Amygdala (tissue), 56 donors: ENCODE data around the gene TRIP6.

Experiments used
- DNase-seq, 56 donors: peaks; one replicate each; lab custom pipeline; 2025; lab: John Stamatoyannopoulos, UW

The TRIP6 gene

DNA sequence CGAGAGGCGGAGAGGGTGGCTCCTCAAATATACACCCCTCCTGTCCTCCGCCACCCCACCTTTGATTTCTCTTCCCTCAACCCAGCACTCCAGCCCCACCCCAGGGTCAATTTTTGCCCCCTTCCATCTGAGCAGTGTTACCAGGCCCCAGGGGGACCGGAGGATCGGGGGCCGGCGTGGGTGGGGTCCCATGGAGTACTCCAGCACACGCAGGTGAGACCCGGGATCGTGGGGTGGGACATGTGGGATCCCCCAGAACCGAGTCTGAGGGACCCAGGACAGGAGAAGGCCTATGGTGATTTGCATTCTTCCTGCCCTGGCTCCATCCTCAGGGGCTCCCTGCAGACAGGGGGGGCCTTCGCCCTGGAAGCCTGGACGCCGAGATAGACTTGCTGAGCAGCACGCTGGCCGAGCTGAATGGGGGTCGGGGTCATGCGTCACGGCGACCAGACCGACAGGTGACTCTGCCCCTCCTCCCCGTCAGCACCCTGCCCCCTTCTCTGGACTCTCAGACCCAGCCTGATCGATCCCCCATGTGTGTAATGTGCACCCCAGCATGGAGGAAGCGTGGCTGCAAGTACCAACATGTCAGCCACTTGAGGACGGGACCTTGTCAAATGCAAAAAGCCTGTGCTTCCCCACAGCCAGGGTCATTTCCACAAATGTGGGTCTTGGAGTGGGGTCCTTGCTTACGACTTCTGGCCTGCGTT is 744 bp downstream of the TRIP6 start:
- DNase-seq, result peak in 2 of 56 donors; percentile 18 to 28

DNA sequence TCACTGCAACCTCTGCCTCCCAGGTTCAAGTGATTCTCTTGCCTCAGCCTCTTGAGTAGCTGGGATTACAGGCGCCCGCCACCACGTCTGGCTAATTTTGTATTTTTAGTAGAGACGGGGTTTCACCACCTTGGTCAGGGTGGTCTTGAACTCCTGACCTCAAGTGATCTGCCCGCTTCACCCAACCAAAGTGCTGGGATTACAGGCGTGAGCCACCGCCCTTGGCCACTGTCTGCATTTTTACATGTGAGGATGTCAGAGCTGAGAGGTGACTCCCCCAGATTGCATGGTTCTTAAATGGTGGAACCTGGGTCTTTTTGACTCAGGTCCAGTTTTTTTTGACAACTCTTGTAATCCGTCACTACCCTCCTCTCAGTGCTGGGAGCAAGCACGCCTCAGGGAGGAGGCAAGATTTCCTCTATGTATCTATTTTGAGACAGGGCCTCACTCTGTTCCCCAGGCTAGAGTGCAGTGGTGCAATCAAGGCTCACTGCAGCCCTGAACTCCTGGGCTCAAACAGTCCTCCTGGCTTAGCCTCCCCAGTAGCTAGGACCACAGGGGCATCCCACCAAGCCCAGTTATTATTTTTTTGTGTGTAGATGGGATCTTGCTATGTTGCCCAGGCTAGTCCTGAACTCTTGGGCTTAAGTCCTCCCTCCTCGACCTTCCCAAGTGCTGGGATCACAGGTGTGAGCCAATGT is 6.6 kb downstream of the TRIP6 start:
- no peak for DNase-seq

DNA sequence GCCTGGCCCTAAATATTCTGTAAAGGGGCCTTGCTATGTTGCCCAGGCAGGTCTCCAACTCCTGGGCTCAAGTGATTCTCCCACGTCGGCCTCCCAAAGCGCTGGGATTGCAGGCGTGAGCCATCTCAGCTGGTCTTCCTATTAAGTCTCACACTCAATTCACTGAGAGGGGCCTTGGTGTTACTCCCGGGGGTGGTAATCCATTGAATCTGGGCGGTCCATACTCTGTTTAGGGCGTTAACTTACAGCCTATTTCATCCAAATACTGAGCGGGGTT is 7.1 kb downstream of the TRIP6 start:
- peak in 2 of 56 donors; percentile 48 to 50 for DNase-seq

DNA sequence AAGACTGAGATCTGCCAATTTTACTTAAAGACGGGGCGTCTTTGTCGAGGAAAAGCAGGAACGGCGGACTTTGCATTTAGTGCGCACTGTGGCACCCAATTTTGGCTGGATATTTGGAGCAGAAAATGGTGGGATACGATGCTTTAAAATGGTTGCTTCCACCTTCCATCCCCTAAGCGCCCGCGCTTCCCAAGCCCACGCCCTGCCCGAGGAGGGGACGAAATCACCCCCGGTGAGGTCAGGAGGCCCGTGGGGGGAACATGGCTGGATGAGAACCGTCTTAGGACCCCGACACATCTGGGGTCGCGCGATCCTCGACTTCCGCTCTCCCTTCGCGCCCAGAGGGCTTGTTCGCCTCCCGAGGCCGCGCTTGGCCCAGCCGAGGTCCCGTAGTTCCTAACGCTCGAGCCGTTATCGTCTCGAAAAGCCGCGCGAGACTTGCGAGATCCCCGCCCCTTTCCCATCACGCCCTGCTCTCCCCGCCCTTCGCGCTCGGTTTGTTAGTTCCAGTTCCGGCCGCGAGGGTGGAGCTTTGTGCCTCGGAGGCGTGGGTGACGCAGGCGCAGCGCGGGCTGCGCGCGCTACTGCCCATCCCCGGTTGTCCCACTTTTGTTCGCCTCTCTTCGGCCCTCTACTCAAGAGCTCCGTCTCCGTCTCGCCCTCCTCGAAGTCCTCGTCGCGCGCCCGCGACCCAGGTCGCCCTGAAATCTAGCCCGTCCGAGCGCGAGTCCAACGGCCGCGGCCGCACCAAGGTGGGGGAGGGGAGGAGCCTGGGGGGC is 7.6 kb downstream of the TRIP6 start, which contains the start of gene SRRT:
Gene SRRT (plus strand): TSS at position 527 of the 779 bp plus-strand sequence. CDS start 488 bp downstream, outside the sequence.
- DNase-seq, result peak; percentile 50 to 99 (median 97)

DNA sequence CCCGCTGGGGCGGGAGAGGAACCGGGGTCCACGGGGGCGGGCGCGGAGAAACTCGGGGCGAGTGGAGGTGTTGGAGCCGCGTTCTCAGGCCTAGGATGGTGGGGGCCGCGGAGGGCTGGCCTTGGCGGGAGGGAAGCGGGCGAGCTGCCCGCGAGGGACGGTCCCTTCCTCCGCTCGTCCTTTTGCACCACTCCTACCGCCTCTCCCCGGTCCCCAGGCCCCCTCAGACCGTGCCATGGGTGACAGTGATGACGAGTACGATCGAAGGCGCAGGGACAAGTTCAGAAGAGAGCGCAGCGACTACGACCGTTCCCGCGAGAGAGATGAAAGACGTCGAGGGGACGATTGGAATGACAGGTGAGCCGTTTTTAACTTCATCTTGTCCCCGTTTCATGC is 8.2 kb downstream of the TRIP6 start:
- DNase-seq, result peak in 3 of 56 donors; percentile 51 to 69 (median 55)

DNA sequence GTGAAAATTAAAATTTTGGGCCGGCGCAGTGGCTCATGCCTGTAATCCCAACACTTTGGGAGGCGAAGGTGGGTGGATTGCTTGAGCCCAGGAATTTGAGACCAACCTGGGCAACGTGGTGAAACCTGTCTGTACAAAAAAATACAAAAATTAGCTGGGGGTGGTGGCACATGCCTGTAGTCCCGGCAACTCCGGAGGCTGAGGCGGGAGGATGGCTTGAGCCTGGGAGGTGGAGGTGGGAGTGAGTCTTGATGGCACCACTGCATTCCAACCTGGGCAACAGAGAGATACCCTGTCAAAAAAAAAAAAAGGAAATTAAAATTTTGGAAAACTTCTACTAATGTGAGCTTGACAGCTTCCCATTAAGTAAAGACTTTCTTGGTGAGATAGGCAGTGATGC is 10.8 kb downstream of the TRIP6 start:
- DNase-seq, result no peak

DNA sequence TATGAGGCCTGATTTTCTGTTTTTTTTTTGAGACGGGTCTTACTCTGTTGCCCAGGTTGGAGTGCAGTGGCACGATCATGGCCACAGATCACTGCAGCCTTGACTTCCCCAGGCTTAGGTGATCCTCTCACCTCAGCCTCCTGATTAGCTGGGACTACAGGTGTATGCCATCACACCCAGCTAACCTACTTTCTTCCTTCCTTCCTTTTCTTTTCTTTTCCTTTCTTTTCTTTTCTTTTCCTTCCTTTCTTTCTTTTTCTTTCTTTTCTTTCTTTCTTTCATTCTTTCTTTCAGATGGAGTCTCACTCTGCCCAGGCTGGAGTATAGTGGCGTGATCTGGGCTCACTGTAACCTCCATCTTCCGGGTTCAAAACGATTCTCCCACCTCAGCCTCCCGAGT is 11.5 kb downstream of the TRIP6 start:
- DNase-seq, result no peak

DNA sequence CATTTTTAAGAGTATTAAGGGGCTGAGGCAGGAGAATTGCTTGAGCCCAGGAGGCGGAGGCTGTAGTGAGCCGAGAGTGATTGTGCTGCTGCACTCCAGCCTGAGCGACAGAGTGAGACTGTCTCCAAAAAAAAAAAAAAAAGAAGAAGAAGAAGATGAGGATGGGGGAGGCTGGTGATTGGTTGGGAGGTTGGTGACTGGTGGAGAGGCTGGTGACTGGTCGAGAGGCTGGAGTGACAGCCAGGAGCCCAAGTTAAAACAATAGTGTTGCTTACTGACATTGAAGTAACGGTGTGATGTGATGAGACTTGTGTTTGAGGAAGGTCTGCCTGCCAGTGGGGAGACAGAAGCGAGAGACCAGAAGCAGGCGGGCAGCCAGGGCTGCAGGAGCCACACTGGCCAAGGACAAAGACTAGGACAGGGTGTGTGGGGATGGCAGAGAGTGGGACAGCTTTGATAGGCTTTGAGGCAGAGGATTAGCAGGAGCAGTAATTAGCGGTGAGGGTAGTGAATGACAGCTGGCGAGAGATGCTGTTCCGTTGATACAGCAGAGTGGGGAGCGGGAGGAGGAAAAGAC is 12.6 kb downstream of the TRIP6 start:
- DNase-seq, result peak in 26 of 56 donors; percentile 14 to 55 (median 38)

DNA sequence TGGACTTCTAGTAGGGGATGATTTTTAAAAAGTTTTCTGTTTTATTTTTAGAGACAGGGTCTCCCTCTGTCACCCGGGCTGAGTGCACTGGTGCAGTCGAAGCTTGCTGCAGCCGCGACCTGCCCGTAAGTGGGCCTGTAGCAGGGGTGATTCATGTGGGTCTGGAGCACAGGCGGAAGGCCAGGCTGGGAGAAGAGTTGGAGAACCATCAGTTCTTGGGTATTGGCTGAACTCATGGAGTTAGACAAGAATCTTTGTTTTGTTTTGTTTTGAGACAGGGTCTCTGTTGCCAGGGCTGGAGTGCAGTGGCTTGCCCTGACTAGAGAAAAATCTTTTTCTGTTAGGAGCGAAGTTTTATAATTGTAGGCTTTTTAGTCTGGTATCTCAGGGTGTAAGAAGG is 13.5 kb downstream of the TRIP6 start:
- DNase-seq, result peak in 4 of 56 donors; percentile 10 to 35 (median 20)

DNA sequence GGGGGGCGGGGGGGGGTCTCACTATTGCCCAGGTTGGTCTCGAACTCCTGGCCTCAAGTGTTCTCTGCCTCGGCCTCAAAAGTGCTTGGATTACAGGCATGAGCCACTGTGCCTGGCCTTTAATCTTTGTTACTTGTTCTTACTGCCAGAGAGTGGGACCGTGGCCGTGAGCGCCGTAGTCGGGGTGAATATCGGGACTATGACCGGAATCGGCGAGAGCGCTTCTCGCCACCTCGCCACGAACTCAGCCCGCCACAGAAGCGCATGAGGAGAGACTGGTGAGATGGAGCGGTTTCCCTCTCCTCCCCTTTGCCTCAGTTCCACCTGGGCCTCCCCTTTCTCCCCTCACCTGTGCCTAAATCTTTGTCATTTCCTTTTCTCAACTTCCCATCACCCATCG is 13.9 kb downstream of the TRIP6 start:
- DNase-seq, result no peak

DNA sequence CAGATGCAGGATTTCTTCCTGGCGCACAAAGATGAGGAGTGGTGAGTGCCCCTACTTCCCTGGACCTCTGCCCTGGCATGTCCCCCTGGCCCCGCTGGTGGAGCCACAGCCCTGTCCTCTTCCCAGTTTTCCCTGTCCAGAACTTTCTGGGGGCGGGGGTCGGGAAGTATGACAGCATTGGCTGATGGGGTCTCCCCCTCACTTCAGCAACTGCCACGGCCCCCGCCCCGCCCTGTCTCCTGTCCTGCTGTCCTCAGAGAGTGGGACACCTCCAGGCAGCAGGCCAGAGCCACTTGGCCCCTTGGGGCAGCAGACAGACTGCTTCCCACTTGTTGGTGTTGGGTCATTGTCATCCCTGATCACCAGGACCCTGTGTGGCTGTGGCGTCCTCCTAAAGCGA is 15.0 kb downstream of the TRIP6 start:
- no peak for DNase-seq

DNA sequence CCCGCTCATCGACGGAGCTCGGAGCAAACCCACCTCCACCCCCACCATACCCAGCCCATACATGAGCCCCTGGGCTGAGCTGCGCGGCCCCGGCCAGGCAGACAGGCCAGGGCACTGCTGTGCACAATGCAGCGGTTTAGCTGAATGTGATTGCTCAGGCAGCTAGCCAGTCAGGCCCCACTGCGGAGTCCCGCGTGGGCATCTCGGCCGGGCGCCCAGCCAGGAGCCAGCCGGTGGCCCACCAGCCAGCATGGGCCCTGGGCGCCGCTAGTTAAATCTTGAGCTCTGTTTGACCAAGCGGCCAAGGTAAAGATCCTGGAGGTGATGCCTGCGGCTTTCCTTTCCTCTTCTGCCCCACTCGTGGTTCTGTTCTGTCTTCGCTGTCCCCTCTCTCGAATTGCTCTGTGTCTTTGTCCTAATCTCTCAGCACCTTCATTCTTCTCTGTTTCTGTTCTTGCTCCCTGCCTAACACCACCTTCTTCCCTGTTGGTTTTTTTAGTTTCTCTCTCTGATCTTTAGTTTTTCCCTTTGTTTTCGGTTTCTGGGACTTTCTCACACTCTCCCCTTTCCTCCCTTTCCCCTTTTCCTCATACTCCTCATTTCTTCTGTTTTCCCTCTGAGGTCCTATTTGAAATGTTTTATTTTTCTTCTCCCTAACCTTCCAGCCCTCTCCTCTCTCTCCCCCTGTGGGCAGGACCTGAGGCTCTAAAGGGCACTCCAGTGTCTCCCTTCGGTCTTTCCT is 15.8 kb downstream of the TRIP6 start:
- no peak for DNase-seq

DNA sequence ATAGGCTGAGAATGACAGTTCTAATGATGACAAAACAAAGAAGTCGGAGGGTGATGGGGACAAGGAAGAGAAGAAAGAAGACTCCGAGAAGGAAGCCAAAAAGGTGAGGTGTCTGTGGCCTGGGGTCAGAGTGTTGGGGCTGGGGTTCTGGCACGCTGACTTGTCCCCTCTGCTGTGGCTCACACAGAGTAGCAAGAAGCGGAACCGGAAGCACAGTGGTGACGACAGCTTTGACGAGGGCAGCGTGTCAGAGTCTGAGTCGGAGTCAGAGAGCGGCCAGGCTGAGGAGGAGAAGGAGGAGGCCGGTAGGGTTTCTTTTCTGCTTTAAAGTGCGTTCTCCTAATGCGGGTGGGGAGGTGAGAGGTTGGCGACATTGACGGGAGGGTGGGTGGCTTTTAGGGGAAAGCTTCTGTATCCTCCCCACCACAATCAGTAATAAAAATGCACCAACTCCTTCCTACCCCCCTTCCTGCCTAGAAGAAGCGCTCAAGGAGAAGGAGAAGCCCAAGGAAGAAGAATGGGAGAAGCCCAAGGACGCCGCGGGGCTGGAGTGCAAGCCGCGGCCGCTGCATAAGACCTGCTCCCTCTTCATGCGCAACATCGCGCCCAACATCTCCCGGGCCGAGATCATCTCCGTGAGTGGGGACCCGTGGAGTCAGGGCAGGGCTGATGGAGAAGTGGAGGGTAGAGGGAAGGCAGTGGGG is 17.7 kb downstream of the TRIP6 start:
- no peak for DNase-seq

DNA sequence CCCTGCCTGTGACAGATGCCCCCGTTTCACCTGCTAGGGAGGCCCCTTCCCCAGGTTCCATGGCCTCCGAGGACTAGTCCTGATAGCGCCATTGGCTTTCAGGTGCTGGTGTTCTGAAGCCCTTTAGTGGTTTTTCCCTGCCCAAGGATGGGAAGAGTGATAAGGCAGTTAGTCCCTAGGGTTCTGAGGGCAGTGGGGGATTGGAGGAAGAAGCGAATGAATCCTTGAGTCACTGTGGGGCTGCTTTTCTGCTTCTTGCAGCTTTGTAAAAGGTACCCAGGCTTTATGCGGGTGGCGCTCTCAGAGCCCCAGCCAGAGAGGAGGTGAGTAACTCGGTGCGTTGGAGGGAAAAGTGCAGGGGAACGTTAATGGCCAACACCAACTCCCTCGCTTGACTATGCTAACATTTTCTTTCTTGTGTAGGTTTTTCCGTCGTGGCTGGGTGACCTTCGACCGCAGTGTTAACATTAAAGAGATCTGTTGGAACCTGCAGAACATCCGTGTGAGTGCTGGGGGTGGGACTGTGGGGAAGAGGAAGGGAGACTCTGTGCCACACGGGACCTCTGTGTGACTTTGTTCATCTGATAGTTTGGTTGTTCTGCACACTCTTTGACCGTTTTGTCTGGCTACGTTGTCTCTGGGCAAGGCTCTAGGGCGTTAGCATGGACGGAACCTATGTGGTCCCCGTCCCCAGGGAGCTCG is 18.4 kb downstream of the TRIP6 start:
- DNase-seq, result no peak

DNA sequence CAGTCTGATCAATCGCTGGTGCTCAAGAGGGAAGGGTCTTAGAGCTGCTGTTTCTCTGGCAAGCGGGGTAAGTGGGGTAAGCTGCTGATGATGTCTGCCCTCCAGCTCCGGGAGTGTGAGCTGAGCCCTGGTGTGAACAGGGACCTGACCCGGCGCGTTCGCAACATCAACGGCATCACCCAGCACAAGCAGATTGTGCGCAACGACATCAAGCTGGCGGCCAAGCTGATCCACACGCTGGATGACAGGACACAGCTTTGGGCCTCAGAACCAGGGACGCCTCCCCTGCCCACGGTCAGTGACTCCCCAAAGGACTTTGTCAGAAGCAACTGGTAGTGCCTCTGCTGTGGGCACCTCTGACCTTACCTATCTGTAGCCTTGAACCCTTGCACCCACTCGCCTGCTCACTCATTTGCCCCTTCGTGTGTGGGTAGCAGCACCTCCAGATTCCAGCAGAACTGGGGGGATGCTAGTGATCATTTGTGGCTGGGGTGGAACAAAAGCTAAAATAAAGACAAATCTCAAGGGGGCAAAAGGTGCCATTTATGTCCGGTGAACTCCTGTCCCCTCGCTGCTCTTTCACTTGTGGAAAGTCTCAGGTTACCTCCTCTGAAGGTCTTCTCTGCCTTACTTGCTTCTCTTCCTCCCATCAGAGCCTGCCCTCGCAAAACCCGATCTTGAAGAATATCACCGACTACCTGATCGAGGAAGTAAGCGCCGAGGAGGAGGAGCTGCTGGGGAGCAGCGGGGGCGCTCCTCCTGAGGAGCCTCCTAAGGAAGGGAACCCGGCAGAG is 19.2 kb downstream of the TRIP6 start:
- DNase-seq, result no peak

DNA sequence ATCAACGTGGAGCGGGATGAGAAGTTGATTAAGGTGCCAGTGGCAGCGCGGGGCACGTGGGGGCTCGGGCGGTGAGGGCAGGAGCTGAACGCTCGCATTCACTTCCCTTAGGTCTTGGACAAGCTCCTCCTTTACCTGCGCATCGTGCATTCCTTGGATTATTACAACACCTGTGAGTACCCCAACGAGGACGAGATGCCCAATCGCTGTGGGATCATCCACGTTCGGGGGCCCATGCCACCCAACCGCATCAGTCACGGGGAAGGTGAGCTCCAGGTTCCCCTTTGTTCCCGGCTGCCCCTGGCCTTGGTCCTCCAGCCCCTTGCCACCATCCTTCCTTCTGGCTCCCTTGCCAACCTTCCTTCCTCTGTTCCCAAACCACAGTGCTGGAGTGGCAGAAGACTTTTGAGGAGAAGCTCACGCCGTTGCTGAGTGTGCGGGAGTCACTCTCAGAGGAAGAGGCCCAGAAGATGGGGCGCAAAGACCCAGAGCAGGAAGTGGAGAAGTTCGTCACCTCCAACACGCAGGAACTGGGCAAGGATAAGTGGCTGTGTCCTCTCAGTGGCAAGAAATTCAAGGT is 19.8 kb downstream of the TRIP6 start:
- DNase-seq, result no peak

DNA sequence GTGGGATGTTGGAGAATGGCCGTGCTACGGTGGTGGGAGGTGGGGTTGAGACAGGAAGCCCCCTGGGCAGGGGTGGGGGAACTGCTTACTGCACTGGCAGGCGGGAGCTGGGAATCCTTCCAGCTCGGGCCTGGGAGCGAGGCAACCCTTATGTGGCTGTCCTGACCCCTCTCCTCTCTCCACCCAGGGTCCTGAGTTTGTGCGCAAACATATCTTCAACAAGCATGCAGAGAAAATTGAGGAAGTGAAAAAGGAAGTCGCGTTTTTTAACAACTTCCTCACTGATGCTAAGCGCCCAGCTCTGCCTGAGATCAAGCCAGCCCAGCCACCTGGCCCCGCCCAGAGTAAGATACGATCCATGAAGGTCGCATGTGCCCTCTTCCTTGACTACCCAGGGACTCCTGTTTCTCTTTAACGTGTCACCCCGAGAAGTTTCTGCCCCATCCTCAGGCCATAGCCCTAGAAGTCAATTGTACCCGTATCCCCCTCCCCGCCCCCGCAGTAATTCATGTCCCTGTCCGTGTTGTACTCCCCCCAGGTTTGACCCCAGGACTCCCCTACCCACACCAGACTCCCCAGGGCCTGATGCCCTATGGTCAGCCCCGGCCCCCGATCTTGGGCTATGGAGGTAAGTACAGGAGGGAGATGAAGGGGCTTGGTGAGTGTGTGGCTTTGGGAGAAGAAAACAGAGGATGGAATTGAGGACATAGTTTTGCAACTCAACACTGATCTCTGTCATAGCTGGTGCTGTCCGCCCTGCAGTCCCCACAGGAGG is 20.5 kb downstream of the TRIP6 start:
- DNase-seq, result peak in 1 of 56 donors; percentile 11
